ENCODE data around the gene MRPS5. TPM values are rescaled to one million over a fixed set of nuclear protein-coding genes. Genes with fewer than 3 reads are reported as not detected.

The MRPS5 gene
- total and polyA plus RNA-seq, 7 experiments from 2014 or later = 26.3 to 72.9 (median 41.5) TPM

GRCh38 chr2:95121093-95121406, 558 bp downstream of the MRPS5 start:
- ATAC-seq = no peak
- peak overlapping the region; percentile 91 for H3K27ac ChIP-seq (ENCODE audit: low read depth, low read length)
- CTCF ChIA-PET = interaction anchor here (2.1 to 3.2 kb wide), 3 partner anchors 38 to 98 kb away, joined by 10 to 24 read pairs (median 13); partner anchors contain the start of gene ZNF514
- H3K27me3 ChIP-seq (ENCODE audit: control insufficient read depth in 2 of 2, insufficient read depth in 2 of 2, low read length in 2 of 2) = no peaks in the 10 kb centered on the region
- Mint-ChIP-seq H3K27ac (peak overlapping the region; percentile 92 to 97 (median 94)), H3K27me3 (no peaks in the 10 kb centered on the region), H3K9me3 (peaks cover 0 to 2% (median 0%) of the 10 kb centered on the region in 11 donors), H3K36me3 (peaks cover 0 to 8% (median 3%) of the 10 kb centered on the region in 5 donors), H3K4me3 (peak overlapping the region; percentile 91 to 99 (median 96)), H3K4me1 (peaks cover 38 to 58% (median 52%) of the 10 kb centered on the region in 7 donors)
- POLR2A ChIA-PET = interaction anchor here (1.3 to 9.8 kb wide), 12 partner anchors 17 to 97 kb away, joined by 3 to 137 read pairs (median 8); partner anchors contain the start of genes MAL, ZNF2, ZNF514 and ZNF892
- peak overlapping the region; percentile 74 for H3K4me3 ChIP-seq (ENCODE audit: low read length)
- no peak for DNase-seq
- H3K36me3 ChIP-seq (ENCODE audit: control insufficient read depth in 2 of 3, insufficient read depth in 3 of 3, low read length in 3 of 3) = peaks cover 0 to 7% (median 0%) of the 10 kb centered on the region in 3 experiments
- intact Hi-C loops (cut with micrococcal nuclease) = loop anchor here (1.0 kb wide), 3 partner anchors 42 to 96 kb away; partner anchors contain the start of genes MAL (in 1 of the 2) and ZNF892 (in 1 of the 2)
- H3K4me1 ChIP-seq (ENCODE audit: control insufficient read depth in 2 of 2, insufficient read depth in 2 of 2, low read length in 2 of 2) = peaks cover 19 to 27% of the 10 kb centered on the region in 2 donors
- no peaks in the 10 kb centered on the region for H3K9me3 ChIP-seq (ENCODE audit: control insufficient read depth in 2 of 3, low read length in 3 of 3)

GRCh38 chr2:95115418-95115817, 6.2 kb downstream of the MRPS5 start:
- H3K9me3 ChIP-seq (ENCODE audit: control insufficient read depth in 2 of 3, low read length in 3 of 3) = no peaks in the 10 kb centered on the region
- peak overlapping the region in 5 of 9 donors; percentile 18 to 76 (median 52) for H3K27ac Mint-ChIP-seq
- POLR2A ChIA-PET = interaction anchor here (1.3 to 9.8 kb wide), 4 partner anchors 36 to 91 kb away, joined by 5 to 137 read pairs (median 18); partner anchors contain the start of gene MAL
- CTCF ChIA-PET = interaction anchor here (0.6 to 8.5 kb wide), 19 partner anchors 9 to 158 kb away, joined by 3 to 116 read pairs (median 4); partner anchors contain the start of genes MAL and ZNF2
- no peak overlapping the region for H3K27ac ChIP-seq (ENCODE audit: low read depth, low read length)
- ATAC-seq (peak; percentile 98), DNase-seq (peak; percentile 41 to 78 (median 72))
- H3K9me3 Mint-ChIP-seq = no peaks in the 10 kb centered on the region
- H3K4me3 Mint-ChIP-seq = no peak overlapping the region
- H3K4me1 Mint-ChIP-seq = peaks cover 37 to 50% (median 43%) of the 10 kb centered on the region in 7 donors
- no peaks in the 10 kb centered on the region for H3K27me3 ChIP-seq (ENCODE audit: control insufficient read depth in 2 of 2, insufficient read depth in 2 of 2, low read length in 2 of 2)
- intact Hi-C loops (cut with micrococcal nuclease) = loop anchor here (1.0 to 2.0 kb wide), 5 partner anchors 35 to 241 kb away; no protein-coding TSS in a partner anchor
- no peak overlapping the region for H3K4me3 ChIP-seq (ENCODE audit: low read length)
- H3K36me3 ChIP-seq (ENCODE audit: control insufficient read depth in 2 of 3, insufficient read depth in 3 of 3, low read length in 3 of 3) = peaks cover 11 to 28% (median 14%) of the 10 kb centered on the region in 3 experiments
- H3K36me3 Mint-ChIP-seq = peaks cover 0 to 21% (median 10%) of the 10 kb centered on the region in 5 donors
- H3K4me1 ChIP-seq (ENCODE audit: control insufficient read depth in 2 of 2, insufficient read depth in 2 of 2, low read length in 2 of 2) = peaks cover 16 to 29% of the 10 kb centered on the region in 2 donors
- no peaks in the 10 kb centered on the region for H3K27me3 Mint-ChIP-seq

- Histone ChIP-seq H3K36me3 (ENCODE audit: control insufficient read depth in 2 of 3, insufficient read depth in 3 of 3, low read length in 3 of 3) (peaks cover 17 to 44% (median 27%) of the 10 kb centered on the region in 3 experiments), H3K4me1 (ENCODE audit: control insufficient read depth in 2 of 2, insufficient read depth in 2 of 2, low read length in 2 of 2) (peaks cover 10 to 12% of the 10 kb centered on the region in 2 donors), H3K27ac (ENCODE audit: low read depth, low read length) (no peak overlapping the region), H3K9me3 (ENCODE audit: control insufficient read depth in 2 of 3, low read length in 3 of 3) (no peaks in the 10 kb centered on the region), H3K4me3 (ENCODE audit: low read length) (no peak overlapping the region), H3K27me3 (ENCODE audit: control insufficient read depth in 2 of 2, insufficient read depth in 2 of 2, low read length in 2 of 2) (no peaks in the 10 kb centered on the region)
- CTCF ChIA-PET = interaction anchor here (1.4 to 8.5 kb wide), 3 partner anchors 35 to 90 kb away, joined by 4 to 116 read pairs (median 82); partner anchors contain the start of gene MAL
- ATAC-seq (no peak), DNase-seq (no peak)
- peaks cover 7 to 34% (median 17%) of the 10 kb centered on the region in 5 donors for H3K36me3 Mint-ChIP-seq
- H3K4me3 Mint-ChIP-seq = no peak overlapping the region
- no peak overlapping the region for H3K27ac Mint-ChIP-seq
- no peaks in the 10 kb centered on the region for H3K9me3 Mint-ChIP-seq
- H3K27me3 Mint-ChIP-seq = no peaks in the 10 kb centered on the region
- intact Hi-C loops (cut with micrococcal nuclease) = no loop called here
- H3K4me1 Mint-ChIP-seq = peaks cover 20 to 31% (median 26%) of the 10 kb centered on the region in 7 donors
- POLR2A ChIA-PET = interaction anchor here (3.8 to 9.8 kb wide), 2 partner anchors 34 to 90 kb away, joined by 21 to 137 read pairs; partner anchors contain the start of gene MAL
Measured at GRCh38 chr2:95113464-95113863, 8.1 kb downstream of the MRPS5 start.

GRCh38 chr2:95110395-95110794, 11.2 kb downstream of the MRPS5 start:
- Mint-ChIP-seq H3K27me3 (no peaks in the 10 kb centered on the region), H3K4me1 (peaks cover 6 to 17% (median 9%) of the 10 kb centered on the region in 7 donors), H3K27ac (peak overlapping the region in 1 of 9 donors; percentile 15), H3K4me3 (no peak overlapping the region), H3K9me3 (no peaks in the 10 kb centered on the region), H3K36me3 (peaks cover 18 to 60% (median 25%) of the 10 kb centered on the region in 5 donors)
- POLR2A ChIA-PET = interaction anchor here (1.0 kb wide), 1 partner anchor 87 kb away, joined by 3 read pairs; no protein-coding TSS in a partner anchor
- H3K4me1 ChIP-seq (ENCODE audit: control insufficient read depth in 2 of 2, insufficient read depth in 2 of 2, low read length in 2 of 2) = peaks cover 5 to 6% of the 10 kb centered on the region in 2 donors
- H3K4me3 ChIP-seq (ENCODE audit: low read length) = no peak overlapping the region
- ATAC-seq = no peak
- intact Hi-C loops (cut with micrococcal nuclease) = no loop called here
- DNase-seq = no peak
- H3K9me3 ChIP-seq (ENCODE audit: control insufficient read depth in 2 of 3, low read length in 3 of 3) = no peaks in the 10 kb centered on the region
- H3K27me3 ChIP-seq (ENCODE audit: control insufficient read depth in 2 of 2, insufficient read depth in 2 of 2, low read length in 2 of 2) = no peaks in the 10 kb centered on the region
- H3K36me3 ChIP-seq (ENCODE audit: control insufficient read depth in 2 of 3, insufficient read depth in 3 of 3, low read length in 3 of 3) = peaks cover 33 to 74% (median 49%) of the 10 kb centered on the region in 3 experiments
- no peak overlapping the region for H3K27ac ChIP-seq (ENCODE audit: low read depth, low read length)
- CTCF ChIA-PET = interaction anchor here (1.0 kb wide), 1 partner anchor 31 kb away, joined by 3 read pairs; no protein-coding TSS in a partner anchor

GRCh38 chr2:95109260-95109659, 12.3 kb downstream of the MRPS5 start:
- peaks cover 20 to 60% (median 30%) of the 10 kb centered on the region in 5 donors for H3K36me3 Mint-ChIP-seq

GRCh38 chr2:95106081-95106480, 15.5 kb downstream of the MRPS5 start:
- H3K4me3 Mint-ChIP-seq = no peak overlapping the region
- CTCF ChIA-PET = interaction anchor here (0.8 to 2.3 kb wide), 6 partner anchors 9 to 120 kb away, joined by 3 to 11 read pairs (median 6); no protein-coding TSS in a partner anchor
- Histone ChIP-seq H3K27me3 (ENCODE audit: control insufficient read depth in 2 of 2, insufficient read depth in 2 of 2, low read length in 2 of 2) (no peaks in the 10 kb centered on the region), H3K9me3 (ENCODE audit: control insufficient read depth in 2 of 3, low read length in 3 of 3) (no peaks in the 10 kb centered on the region), H3K36me3 (ENCODE audit: control insufficient read depth in 2 of 3, insufficient read depth in 3 of 3, low read length in 3 of 3) (peaks cover 35 to 78% (median 42%) of the 10 kb centered on the region in 3 experiments), H3K4me3 (ENCODE audit: low read length) (no peak overlapping the region), H3K4me1 (ENCODE audit: control insufficient read depth in 2 of 2, insufficient read depth in 2 of 2, low read length in 2 of 2) (no peaks in the 10 kb centered on the region), H3K27ac (ENCODE audit: low read depth, low read length) (no peak overlapping the region)
- ATAC-seq = no peak
- POLR2A ChIA-PET = interaction anchor here (1.2 to 1.4 kb wide), 2 partner anchors 27 to 82 kb away, joined by 3 to 7 read pairs; no protein-coding TSS in a partner anchor
- peaks cover 23 to 67% (median 36%) of the 10 kb centered on the region in 5 donors for H3K36me3 Mint-ChIP-seq
- peaks cover 0 to 7% (median 0%) of the 10 kb centered on the region in 7 donors for H3K4me1 Mint-ChIP-seq
- no peaks in the 10 kb centered on the region for H3K9me3 Mint-ChIP-seq
- no peak for DNase-seq
- intact Hi-C loops (cut with micrococcal nuclease) = no loop called here
- peak overlapping the region in 2 of 9 donors; percentile 26 to 28 for H3K27ac Mint-ChIP-seq
- no peaks in the 10 kb centered on the region for H3K27me3 Mint-ChIP-seq

More at GRCh38 chr2:95109260-95109659, 12.3 kb downstream of the MRPS5 start:
- ATAC-seq (no peak), DNase-seq (no peak)
- Histone ChIP-seq H3K27me3 (ENCODE audit: control insufficient read depth in 2 of 2, insufficient read depth in 2 of 2, low read length in 2 of 2) (no peaks in the 10 kb centered on the region), H3K4me1 (ENCODE audit: control insufficient read depth in 2 of 2, insufficient read depth in 2 of 2, low read length in 2 of 2) (no peaks in the 10 kb centered on the region), H3K9me3 (ENCODE audit: control insufficient read depth in 2 of 3, low read length in 3 of 3) (no peaks in the 10 kb centered on the region), H3K36me3 (ENCODE audit: control insufficient read depth in 2 of 3, insufficient read depth in 3 of 3, low read length in 3 of 3) (peaks cover 31 to 77% (median 44%) of the 10 kb centered on the region in 3 experiments), H3K4me3 (ENCODE audit: low read length) (no peak overlapping the region), H3K27ac (ENCODE audit: low read depth, low read length) (no peak overlapping the region)
- peaks cover 0 to 7% (median 0%) of the 10 kb centered on the region in 7 donors for H3K4me1 Mint-ChIP-seq
- intact Hi-C loops (cut with micrococcal nuclease) = no loop called here
- H3K27ac Mint-ChIP-seq = no peak overlapping the region
- no peak overlapping the region for H3K4me3 Mint-ChIP-seq
- ChIA-PET POLR2A (no interaction called here), CTCF (interaction anchor here (1.0 kb wide), 1 partner anchor 30 kb away, joined by 3 read pairs; no protein-coding TSS in a partner anchor)
- no peaks in the 10 kb centered on the region for H3K27me3 Mint-ChIP-seq
- H3K9me3 Mint-ChIP-seq = no peaks in the 10 kb centered on the region
